GM18867 (cell line): ENCODE results near the gene OLFM1.

ENCODE experiments used
- ATAC-seq: cut with Tn5 transposase; IDR thresholded peaks from one replicate; pipeline ENCODE4 v1.9.1; 2021; ENCODE audit warnings: mild to moderate bottlenecking, moderate library complexity; ENCODE audit not compliant: unreplicated experiment

Gene OLFM1

GRCh38 chr9:135075234-135076142, 12.0 kb upstream of the OLFM1 start:
- ATAC-seq = no peak

- no peak for ATAC-seq
Observed at GRCh38 chr9:135076143-135076875, 11.2 kb upstream of the OLFM1 start.

GRCh38 chr9:135076876-135077430, 10.5 kb upstream of the OLFM1 start:
- ATAC-seq = no peak

- ATAC-seq = no peak
Observed at GRCh38 chr9:135077497-135078200, 9.8 kb upstream of the OLFM1 start.

GRCh38 chr9:135078361-135078821, 9.1 kb upstream of the OLFM1 start:
- ATAC-seq = no peak

- no peak for ATAC-seq
Observed at GRCh38 chr9:135079018-135079417, 8.4 kb upstream of the OLFM1 start.

- no peak for ATAC-seq
Observed at GRCh38 chr9:135079676-135080075, 7.8 kb upstream of the OLFM1 start.

GRCh38 chr9:135080286-135081263, 6.9 kb upstream of the OLFM1 start:
- no peak for ATAC-seq

GRCh38 chr9:135081264-135081660, 6.2 kb upstream of the OLFM1 start:
- no peak for ATAC-seq

- no peak for ATAC-seq
Observed at GRCh38 chr9:135081731-135082130, 5.7 kb upstream of the OLFM1 start.

GRCh38 chr9:135082536-135082935, 4.9 kb upstream of the OLFM1 start:
- ATAC-seq = no peak

GRCh38 chr9:135083241-135083810, 4.1 kb upstream of the OLFM1 start:
- no peak for ATAC-seq

GRCh38 chr9:135083831-135084230, 3.6 kb upstream of the OLFM1 start:
- ATAC-seq = no peak

- no peak for ATAC-seq
Observed at GRCh38 chr9:135084262-135084661, 3.2 kb upstream of the OLFM1 start.

GRCh38 chr9:135084881-135085760, 2.3 kb upstream of the OLFM1 start:
- ATAC-seq = no peak

- ATAC-seq = no peak
Observed at GRCh38 chr9:135085830-135086546, 1.5 kb upstream of the OLFM1 start.

- ATAC-seq = no peak
Observed at GRCh38 chr9:135086597-135087488, 625 bp upstream of the OLFM1 start.
